ENCODE results near the gene SEC14L6.

GRCh38 chr22:30564761-30565119 is 18.2 kb upstream of the SEC14L6 start:
- TF ChIP-seq, protein P1, sequence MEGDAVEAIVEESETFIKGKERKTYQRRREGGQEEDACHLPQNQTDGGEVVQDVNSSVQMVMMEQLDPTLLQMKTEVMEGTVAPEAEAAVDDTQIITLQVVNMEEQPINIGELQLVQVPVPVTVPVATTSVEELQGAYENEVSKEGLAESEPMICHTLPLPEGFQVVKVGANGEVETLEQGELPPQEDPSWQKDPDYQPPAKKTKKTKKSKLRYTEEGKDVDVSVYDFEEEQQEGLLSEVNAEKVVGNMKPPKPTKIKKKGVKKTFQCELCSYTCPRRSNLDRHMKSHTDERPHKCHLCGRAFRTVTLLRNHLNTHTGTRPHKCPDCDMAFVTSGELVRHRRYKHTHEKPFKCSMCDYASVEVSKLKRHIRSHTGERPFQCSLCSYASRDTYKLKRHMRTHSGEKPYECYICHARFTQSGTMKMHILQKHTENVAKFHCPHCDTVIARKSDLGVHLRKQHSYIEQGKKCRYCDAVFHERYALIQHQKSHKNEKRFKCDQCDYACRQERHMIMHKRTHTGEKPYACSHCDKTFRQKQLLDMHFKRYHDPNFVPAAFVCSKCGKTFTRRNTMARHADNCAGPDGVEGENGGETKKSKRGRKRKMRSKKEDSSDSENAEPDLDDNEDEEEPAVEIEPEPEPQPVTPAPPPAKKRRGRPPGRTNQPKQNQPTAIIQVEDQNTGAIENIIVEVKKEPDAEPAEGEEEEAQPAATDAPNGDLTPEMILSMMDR (IDR thresholded peaks at IDR 0.05 in 4 of 5, conservative IDR thresholded peaks at IDR 0.05 in 1 of 5): no peak
- TF ChIP-seq POLR2A (IDR thresholded peaks at IDR 0.05): no peak
